Fibroblast of lung (primary cell): ENCODE data around the gene KLK5. TPM values are rescaled to one million over a fixed set of nuclear protein-coding genes. Genes with fewer than 3 reads are reported as not detected.

Experiments used
- DNase-seq, 2 donors: peaks; one replicate each; pipeline versions ENCODE4 v3.0.0 to v3.0.0-alpha.2; 2010; ENCODE audit warnings: low read depth in 2 of 2
- H2AFZ ChIP-seq: 2 replicates; pipeline ENCODE4 v1.5.1; 2012; ENCODE audit warnings: low read length, control low read depth, inconsistent platforms
- H3K27ac ChIP-seq: 2 replicates; pipeline ENCODE4 v1.5.1; 2011; ENCODE audit warnings: low read length, control low read depth; ENCODE audit not compliant: insufficient read depth
- H3K27me3 ChIP-seq: 2 replicates; pipeline ENCODE4 v1.5.1; 2011; ENCODE audit warnings: mild to moderate bottlenecking, low read length; ENCODE audit not compliant: control insufficient read depth, insufficient read depth
- H3K36me3 ChIP-seq: 2 replicates; pipeline ENCODE4 v1.5.1; 2011; ENCODE audit warnings: low read length; ENCODE audit not compliant: control insufficient read depth, insufficient read depth
- H3K4me1 ChIP-seq: 2 replicates; pipeline ENCODE4 v1.5.1; 2011; ENCODE audit warnings: low read length; ENCODE audit not compliant: control insufficient read depth, insufficient read depth; ENCODE audit errors: extremely low read depth
- H3K4me2 ChIP-seq: 2 replicates; pipeline ENCODE4 v1.5.1; 2011; ENCODE audit warnings: low read length, control low read depth; ENCODE audit not compliant: insufficient read depth; ENCODE audit errors: extremely low read depth
- H3K4me3 ChIP-seq, 4 experiments: fragments of 200-600 bp in 1 of 4; sonication (generic) in 1 of 4; replicated peaks in 1 of 4; 2 replicates each; pipeline ENCODE4 v1.5.1; 2011 to 2016; ENCODE audit warnings: low read length in 4 of 4, low read depth in 3 of 4, mild to moderate bottlenecking in 3 of 4, control low read depth in 2 of 4, inconsistent platforms in 1 of 4, mixed read lengths in 1 of 4; ENCODE audit not compliant: insufficient read depth in 1 of 4; ENCODE audit errors: control extremely low read depth in 1 of 4
- H3K79me2 ChIP-seq: 2 replicates; pipeline ENCODE4 v1.5.1; 2012; ENCODE audit warnings: mild to moderate bottlenecking, low read length, inconsistent platforms; ENCODE audit not compliant: control insufficient read depth, insufficient read depth
- H3K9ac ChIP-seq: 2 replicates; pipeline ENCODE4 v1.5.1; 2011; ENCODE audit warnings: mild to moderate bottlenecking, low read length, control low read depth; ENCODE audit not compliant: insufficient read depth
- H3K9me3 ChIP-seq: 2 replicates; pipeline ENCODE4 v1.5.1; 2012; ENCODE audit warnings: low read depth, low read length; ENCODE audit not compliant: control insufficient read depth, insufficient read depth
- H4K20me1 ChIP-seq: 2 replicates; pipeline ENCODE4 v1.5.1; 2011; ENCODE audit warnings: low read length; ENCODE audit not compliant: control insufficient read depth, insufficient read depth; ENCODE audit errors: extremely low read depth
- EZH2 ChIP-seq: IDR thresholded peaks from 2 replicates; pipeline ENCODE4 v1.5.1; 2012; ENCODE audit warnings: low read length, control low read depth, mild to moderate bottlenecking; ENCODE audit errors: missing control alignments
- polyA plus RNA-seq, 2 donors: library from polyadenylated mRNA; depleted of rRNA in 1 of 2; stranded (reverse) in 1 of 2; unstranded in 1 of 2; fragments of >200 nt; gene quantifications; 2 replicates each; pipeline ENCODE4 v1.2.1, GENCODE V29; 2011 to 2012; ENCODE audit warnings: missing spikeins in 1 of 2
- total RNA-seq: library from RNA; depleted of rRNA; stranded (reverse); fragments of >200 nt; gene quantifications from 2 replicates; pipeline ENCODE4 v1.2.1, GENCODE V29; 2014
- TF ChIP-seq, protein P1 (sequence below), 2 donors: IDR thresholded peaks in 1 of 2; conservative IDR thresholded peaks in 1 of 2; 1 replicate in 1 of 2; 2 replicates in 1 of 2; pipeline ENCODE4 v1.5.1; 2011 to 2012; ENCODE audit warnings: low read length in 2 of 2, control low read depth in 1 of 2, inconsistent platforms in 1 of 2, low read depth in 1 of 2, mild to moderate bottlenecking in 1 of 2

Gene KLK5
- total and polyA plus RNA-seq, 2 donors (not counting 1 experiment from before 2014, with no cell fraction given) = 0.10 TPM; not detected in 1

- Histone ChIP-seq H3K79me2 (no peaks in the 10 kb centered on the region), H3K27ac (no peak overlapping the region), H3K36me3 (no peaks in the 10 kb centered on the region), H3K27me3 (no peaks in the 10 kb centered on the region), H3K4me2 (no peak overlapping the region), H3K9ac (no peak overlapping the region), H3K9me3 (no peaks in the 10 kb centered on the region), H3K4me1 (no peaks in the 10 kb centered on the region), H4K20me1 (no peaks in the 10 kb centered on the region), H3K4me3 (no peak overlapping the region), H2AFZ (no peak overlapping the region)
- TF ChIP-seq, protein P1, sequence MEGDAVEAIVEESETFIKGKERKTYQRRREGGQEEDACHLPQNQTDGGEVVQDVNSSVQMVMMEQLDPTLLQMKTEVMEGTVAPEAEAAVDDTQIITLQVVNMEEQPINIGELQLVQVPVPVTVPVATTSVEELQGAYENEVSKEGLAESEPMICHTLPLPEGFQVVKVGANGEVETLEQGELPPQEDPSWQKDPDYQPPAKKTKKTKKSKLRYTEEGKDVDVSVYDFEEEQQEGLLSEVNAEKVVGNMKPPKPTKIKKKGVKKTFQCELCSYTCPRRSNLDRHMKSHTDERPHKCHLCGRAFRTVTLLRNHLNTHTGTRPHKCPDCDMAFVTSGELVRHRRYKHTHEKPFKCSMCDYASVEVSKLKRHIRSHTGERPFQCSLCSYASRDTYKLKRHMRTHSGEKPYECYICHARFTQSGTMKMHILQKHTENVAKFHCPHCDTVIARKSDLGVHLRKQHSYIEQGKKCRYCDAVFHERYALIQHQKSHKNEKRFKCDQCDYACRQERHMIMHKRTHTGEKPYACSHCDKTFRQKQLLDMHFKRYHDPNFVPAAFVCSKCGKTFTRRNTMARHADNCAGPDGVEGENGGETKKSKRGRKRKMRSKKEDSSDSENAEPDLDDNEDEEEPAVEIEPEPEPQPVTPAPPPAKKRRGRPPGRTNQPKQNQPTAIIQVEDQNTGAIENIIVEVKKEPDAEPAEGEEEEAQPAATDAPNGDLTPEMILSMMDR (conservative IDR thresholded peaks at IDR 0.05 in 1 of 2, IDR thresholded peaks at IDR 0.05 in 1 of 2; ENCODE audit: low read depth in 1 of 2, low read length in 2 of 2) = no peak
- no peak for TF ChIP-seq EZH2
- no peak for DNase-seq
Measured at GRCh38 chr19:50957587-50957986, 4.7 kb upstream of the KLK5 start.

GRCh38 chr19:50949861-50950260 lies 3.0 kb downstream of the KLK5 start:
- H3K9ac ChIP-seq = no peak overlapping the region
- H3K9me3 ChIP-seq = no peaks in the 10 kb centered on the region
- no peaks in the 10 kb centered on the region for H3K4me1 ChIP-seq
- DNase-seq = no peak
- H3K4me3 ChIP-seq = no peak overlapping the region
- H3K27ac ChIP-seq = no peak overlapping the region
- H3K4me2 ChIP-seq = no peak overlapping the region
- no peaks in the 10 kb centered on the region for H3K27me3 ChIP-seq
- no peaks in the 10 kb centered on the region for H3K36me3 ChIP-seq
- no peaks in the 10 kb centered on the region for H3K79me2 ChIP-seq
- H2AFZ ChIP-seq = no peak overlapping the region
- no peaks in the 10 kb centered on the region for H4K20me1 ChIP-seq
- TF ChIP-seq, protein P1 (conservative IDR thresholded peaks at IDR 0.05 in 1 of 2, IDR thresholded peaks at IDR 0.05 in 1 of 2; ENCODE audit: low read depth in 1 of 2, low read length in 2 of 2) = no peak
- TF ChIP-seq EZH2 = no peak

- H2AFZ ChIP-seq = no peak overlapping the region
- H3K4me3 ChIP-seq = no peak overlapping the region
- no peaks in the 10 kb centered on the region for H3K4me1 ChIP-seq
- no peaks in the 10 kb centered on the region for H3K27me3 ChIP-seq
- H3K36me3 ChIP-seq = no peaks in the 10 kb centered on the region
- DNase-seq = no peak
- no peaks in the 10 kb centered on the region for H3K79me2 ChIP-seq
- no peak overlapping the region for H3K27ac ChIP-seq
- no peaks in the 10 kb centered on the region for H4K20me1 ChIP-seq
- no peaks in the 10 kb centered on the region for H3K9me3 ChIP-seq
- no peak overlapping the region for H3K4me2 ChIP-seq
- no peak overlapping the region for H3K9ac ChIP-seq
- no peak for TF ChIP-seq EZH2
Measured at GRCh38 chr19:50947123-50947522, 5.7 kb downstream of the KLK5 start.
